ENCODE results near the gene CDIPT. TPM values are rescaled to one million over a fixed set of nuclear protein-coding genes. Genes with fewer than 3 reads are reported as not detected.
A peak's percentile ranks its signal among the peaks of the same experiment; 100 is the strongest.

CDIPT gene
- total and polyA plus RNA-seq, 2 of the 13 experiments (the other 11 are each of a cell fraction or from before 2014, with no cell fraction given), result 54.9 to 97.5 TPM

- TF ChIP-seq ZNF253 (CRISPR knock-in tag; IDR thresholded peaks at IDR 0.05; ENCODE audit: borderline replicate concordance) (no peak), HCFC1 (IDR thresholded peaks at IDR 0.05; ENCODE audit: low read depth, low read length) (no peak), KLF11 (CRISPR knock-in tag; IDR thresholded peaks at IDR 0.05) (no peak), ATF1 (CRISPR knock-in tag; IDR thresholded peaks at IDR 0.05) (no peak), FOSL2 (CRISPR knock-in tag; IDR thresholded peaks at IDR 0.05) (0 out of 2 replicates have a peak, but pooled peaks have one; percentile 27), ZMAT3 (CRISPR knock-in tag; conservative IDR thresholded peaks at IDR 0.05) (no peak), ZNF260 (CRISPR knock-in tag; IDR thresholded peaks at IDR 0.05; ENCODE audit: borderline replicate concordance, low read depth) (no peak), ZNF205 (CRISPR knock-in tag; IDR thresholded peaks at IDR 0.05) (no peak), MEIS2 (CRISPR knock-in tag; IDR thresholded peaks at IDR 0.05) (no peak), ZNF264 (CRISPR knock-in tag; IDR thresholded peaks at IDR 0.05) (no peak), ZNF142 (CRISPR knock-in tag; IDR thresholded peaks at IDR 0.05) (no peak), GRHL1 (CRISPR knock-in tag; conservative IDR thresholded peaks at IDR 0.05) (no peak), HNRNPH1 (optimal IDR thresholded peaks at IDR 0.05; ENCODE audit: low read depth, low read length) (no peak), TOPORS (CRISPR knock-in tag; IDR thresholded peaks at IDR 0.05) (no peak), ZBTB3 (CRISPR knock-in tag; IDR thresholded peaks at IDR 0.05; ENCODE audit: borderline replicate concordance, low read depth) (no peak), HMGXB3 (CRISPR knock-in tag; IDR thresholded peaks at IDR 0.05; ENCODE audit: borderline replicate concordance) (no peak), FOXP4 (CRISPR knock-in tag; IDR thresholded peaks at IDR 0.05) (no peak)
Measured at GRCh38 chr16:29820271-29820701, 42.7 kb downstream of the CDIPT start, which contains the start of gene MVP (continued).
